ENCODE data around the gene SLC6A4.

Gene SLC6A4

GRCh38 chr17:30273373-30273772 lies 37.9 kb upstream of the SLC6A4 start:
- TF ChIP-seq CTCF (IDR thresholded peaks at IDR 0.05; ENCODE audit: insufficient read depth, low read length, poor library complexity, severe bottlenecking) = no peak
- no peak for DNase-seq (ENCODE audit: extremely low read depth, insufficient read length)
- Histone ChIP-seq H3K27me3 (replicated peaks; ENCODE audit: control insufficient read depth, insufficient read depth, low read length) (no peaks in the 10 kb centered on the region), H3K36me3 (ENCODE audit: control insufficient read depth, insufficient read depth, low read length) (peaks cover 11% of the 10 kb centered on the region), H3K4me3 (replicated peaks; ENCODE audit: low read depth, low read length) (no peak overlapping the region)

GRCh38 chr17:30271102-30271501 lies 35.6 kb upstream of the SLC6A4 start:
- no peaks in the 10 kb centered on the region for H3K27me3 ChIP-seq (replicated peaks; ENCODE audit: control insufficient read depth, insufficient read depth, low read length)
- H3K36me3 ChIP-seq (ENCODE audit: control insufficient read depth, insufficient read depth, low read length) = peaks cover 14% of the 10 kb centered on the region
- TF ChIP-seq CTCF (IDR thresholded peaks at IDR 0.05; ENCODE audit: insufficient read depth, low read length, poor library complexity, severe bottlenecking) = no peak
- H3K4me3 ChIP-seq (replicated peaks; ENCODE audit: low read depth, low read length) = no peak overlapping the region
- DNase-seq (ENCODE audit: extremely low read depth, insufficient read length) = no peak

GRCh38 chr17:30267625-30268024 lies 32.1 kb upstream of the SLC6A4 start:
- H3K36me3 ChIP-seq (ENCODE audit: control insufficient read depth, insufficient read depth, low read length) = peaks cover 12% of the 10 kb centered on the region
- H3K27me3 ChIP-seq (replicated peaks; ENCODE audit: control insufficient read depth, insufficient read depth, low read length) = no peaks in the 10 kb centered on the region
- TF ChIP-seq CTCF (IDR thresholded peaks at IDR 0.05; ENCODE audit: insufficient read depth, low read length, poor library complexity, severe bottlenecking) = no peak
- H3K4me3 ChIP-seq (replicated peaks; ENCODE audit: low read depth, low read length) = no peak overlapping the region
- DNase-seq (ENCODE audit: extremely low read depth, insufficient read length) = no peak

GRCh38 chr17:30263552-30264333 lies 28.2 kb upstream of the SLC6A4 start:
- Histone ChIP-seq H3K36me3 (ENCODE audit: control insufficient read depth, insufficient read depth, low read length) (peaks cover 7% of the 10 kb centered on the region), H3K4me3 (replicated peaks; ENCODE audit: low read depth, low read length) (no peak overlapping the region), H3K27me3 (replicated peaks; ENCODE audit: control insufficient read depth, insufficient read depth, low read length) (no peaks in the 10 kb centered on the region)
- no peak for DNase-seq (ENCODE audit: extremely low read depth, insufficient read length)
- no peak for TF ChIP-seq CTCF (IDR thresholded peaks at IDR 0.05; ENCODE audit: insufficient read depth, low read length, poor library complexity, severe bottlenecking)

- no peak for DNase-seq (ENCODE audit: extremely low read depth, insufficient read length)
- H3K27me3 ChIP-seq (replicated peaks; ENCODE audit: control insufficient read depth, insufficient read depth, low read length) = no peaks in the 10 kb centered on the region
- peaks cover 2% of the 10 kb centered on the region for H3K36me3 ChIP-seq (ENCODE audit: control insufficient read depth, insufficient read depth, low read length)
- no peak overlapping the region for H3K4me3 ChIP-seq (replicated peaks; ENCODE audit: low read depth, low read length)
- no peak for TF ChIP-seq CTCF (IDR thresholded peaks at IDR 0.05; ENCODE audit: insufficient read depth, low read length, poor library complexity, severe bottlenecking)
These were observed 21.4 kb upstream of the SLC6A4 start for GRCh38 chr17:30256756-30257506.

Data from GM06990 (cell line).